OCI-LY1 (cell line): Measurements from ENCODE around the gene BPIFA3.

Source experiments
- H2AFZ ChIP-seq: fragments of 200-600 bp; sonication (generic), shearing (Covaris generic); 2 replicates; pipeline ENCODE4 v1.6.0; 2014; ENCODE audit warnings: antibody characterized with exemption, mild to moderate bottlenecking, low read length
- H3F3A ChIP-seq: fragments of 200-600 bp; sonication (generic), shearing (Covaris generic); 2 replicates; pipeline ENCODE4 v1.6.0; 2014; ENCODE audit warnings: mild to moderate bottlenecking, antibody characterized with exemption, low read length, moderate library complexity; ENCODE audit not compliant: insufficient read depth
- H3K27ac ChIP-seq: fragments of 200-600 bp; sonication (generic); 2 replicates; pipeline ENCODE4 v1.5.1; 2014; ENCODE audit warnings: low read length, mixed run types, mild to moderate bottlenecking, low read depth; ENCODE audit not compliant: poor library complexity, severe bottlenecking
- H3K27me3 ChIP-seq: fragments of 200-600 bp; sonication (generic); 2 replicates; pipeline ENCODE4 v1.6.0; 2014; ENCODE audit warnings: antibody characterized with exemption, mild to moderate bottlenecking, low read length, moderate library complexity; ENCODE audit not compliant: insufficient read depth
- H3K36me3 ChIP-seq: fragments of 200-600 bp; sonication (generic); 2 replicates; pipeline ENCODE4 v1.6.1; 2014; ENCODE audit warnings: mild to moderate bottlenecking, antibody characterized with exemption, low read length, moderate library complexity, mixed read lengths; ENCODE audit not compliant: insufficient read depth
- H3K4me1 ChIP-seq: fragments of 200-600 bp; sonication (generic); 2 replicates; pipeline ENCODE4 v1.5.1; 2014; ENCODE audit warnings: mild to moderate bottlenecking, low read length, moderate library complexity; ENCODE audit not compliant: insufficient read depth, severe bottlenecking
- H3K4me2 ChIP-seq: fragments of 200-600 bp; sonication (generic), shearing (Covaris generic); 2 replicates; pipeline ENCODE4 v1.6.1; 2014; ENCODE audit warnings: low read length
- H3K4me3 ChIP-seq: fragments of 200-600 bp; sonication (generic); 2 replicates; pipeline ENCODE4 v1.5.1; 2014; ENCODE audit warnings: low read length, low read depth, mild to moderate bottlenecking, mixed read lengths; ENCODE audit not compliant: poor library complexity, severe bottlenecking
- H3K79me2 ChIP-seq: fragments of 200-600 bp; shearing (Covaris generic); 2 replicates; pipeline ENCODE4 v1.6.1; 2016; ENCODE audit warnings: mixed run types, low read length, mixed read lengths; ENCODE audit not compliant: insufficient read depth
- H3K9ac ChIP-seq: fragments of 200-600 bp; sonication (generic), shearing (Covaris generic); 2 replicates; pipeline ENCODE4 v1.6.1; 2014; ENCODE audit warnings: mild to moderate bottlenecking, low read length, mixed read lengths
- H3K9me2 ChIP-seq: fragments of 200-600 bp; sonication (generic), shearing (Covaris generic); 2 replicates; pipeline ENCODE4 v1.6.1; 2014; ENCODE audit warnings: low read depth, mild to moderate bottlenecking, low read length, mixed read lengths
- H3K9me3 ChIP-seq: fragments of 200-600 bp; shearing (Covaris generic); 2 replicates; pipeline ENCODE4 v1.6.1; 2014; ENCODE audit warnings: low read length, mixed read lengths
- H4K20me1 ChIP-seq: fragments of 200-600 bp; sonication (generic), shearing (Covaris generic); 2 replicates; pipeline ENCODE4 v1.6.0; 2016; ENCODE audit warnings: mild to moderate bottlenecking, low read length; ENCODE audit not compliant: insufficient read depth
- EZH2 ChIP-seq: fragments of 200-600 bp; sonication (generic), shearing (Covaris generic); IDR thresholded peaks from 2 replicates; pipeline ENCODE4 v1.8.0; 2017; ENCODE audit warnings: borderline replicate concordance, mixed run types, mild to moderate bottlenecking, antibody characterized with exemption, low read length, moderate library complexity, mixed read lengths
- TF ChIP-seq, protein P1 (sequence below): fragments of 200-600 bp; sonication (generic), shearing (Covaris generic); IDR thresholded peaks from 2 replicates; pipeline ENCODE4 v1.5.1; 2017; ENCODE audit warnings: mild to moderate bottlenecking, antibody characterized with exemption, low read length, moderate library complexity, mixed read lengths

Gene BPIFA3

DNA sequence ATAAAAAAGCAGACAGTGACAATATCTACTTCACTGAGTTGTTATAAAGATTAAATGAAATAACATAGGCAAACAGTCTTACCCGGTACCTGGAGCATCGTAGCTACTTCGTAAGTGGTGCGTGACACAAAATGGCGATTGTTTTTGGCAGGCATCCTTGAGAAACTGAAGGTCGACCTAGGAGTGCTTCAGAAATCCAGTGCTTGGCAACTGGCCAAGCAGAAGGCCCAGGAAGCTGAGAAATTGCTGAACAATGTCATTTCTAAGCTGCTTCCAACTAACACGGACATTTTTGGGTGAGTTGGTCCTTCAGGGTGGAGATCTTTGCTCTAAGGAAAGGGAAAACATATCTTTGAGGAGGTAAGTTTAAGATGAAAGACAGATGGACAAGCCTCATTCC, 44.4 kb upstream of the BPIFA3 start:
- Histone ChIP-seq H3K4me1 (no peaks in the 10 kb centered on the region), H3K36me3 (no peaks in the 10 kb centered on the region), H3K9me2 (no peaks in the 10 kb centered on the region), H3K27me3 (no peaks in the 10 kb centered on the region), H3K4me3 (no peak overlapping the region), H3K27ac (no peak overlapping the region), H3K4me2 (no peak overlapping the region), H2AFZ (no peak overlapping the region), H3K79me2 (no peaks in the 10 kb centered on the region), H3K9ac (no peak overlapping the region), H4K20me1 (no peaks in the 10 kb centered on the region), H3F3A (no peaks in the 10 kb centered on the region), H3K9me3 (no peaks in the 10 kb centered on the region)
- no peak for TF ChIP-seq EZH2
- TF ChIP-seq, protein P1, sequence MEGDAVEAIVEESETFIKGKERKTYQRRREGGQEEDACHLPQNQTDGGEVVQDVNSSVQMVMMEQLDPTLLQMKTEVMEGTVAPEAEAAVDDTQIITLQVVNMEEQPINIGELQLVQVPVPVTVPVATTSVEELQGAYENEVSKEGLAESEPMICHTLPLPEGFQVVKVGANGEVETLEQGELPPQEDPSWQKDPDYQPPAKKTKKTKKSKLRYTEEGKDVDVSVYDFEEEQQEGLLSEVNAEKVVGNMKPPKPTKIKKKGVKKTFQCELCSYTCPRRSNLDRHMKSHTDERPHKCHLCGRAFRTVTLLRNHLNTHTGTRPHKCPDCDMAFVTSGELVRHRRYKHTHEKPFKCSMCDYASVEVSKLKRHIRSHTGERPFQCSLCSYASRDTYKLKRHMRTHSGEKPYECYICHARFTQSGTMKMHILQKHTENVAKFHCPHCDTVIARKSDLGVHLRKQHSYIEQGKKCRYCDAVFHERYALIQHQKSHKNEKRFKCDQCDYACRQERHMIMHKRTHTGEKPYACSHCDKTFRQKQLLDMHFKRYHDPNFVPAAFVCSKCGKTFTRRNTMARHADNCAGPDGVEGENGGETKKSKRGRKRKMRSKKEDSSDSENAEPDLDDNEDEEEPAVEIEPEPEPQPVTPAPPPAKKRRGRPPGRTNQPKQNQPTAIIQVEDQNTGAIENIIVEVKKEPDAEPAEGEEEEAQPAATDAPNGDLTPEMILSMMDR = no peak

DNA sequence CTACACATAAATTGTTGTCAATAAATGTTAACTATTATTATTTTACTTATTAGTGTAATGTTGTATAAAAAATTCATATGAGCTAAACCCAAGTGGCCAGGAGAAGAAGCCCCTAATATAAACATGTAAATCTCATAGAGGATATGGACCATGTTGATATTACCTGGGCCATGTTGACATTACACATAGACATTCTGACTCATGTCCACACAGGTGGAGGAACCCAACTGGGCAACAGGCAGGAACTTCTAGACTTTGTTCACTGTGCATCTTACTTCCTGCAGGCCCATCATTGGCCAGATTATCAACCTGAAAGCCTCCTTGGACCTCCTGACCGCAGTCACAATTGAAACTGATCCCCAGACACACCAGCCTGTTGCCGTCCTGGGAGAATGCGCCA, 42.0 kb upstream of the BPIFA3 start:
- no peaks in the 10 kb centered on the region for H3K9me2 ChIP-seq
- H3K36me3 ChIP-seq = no peaks in the 10 kb centered on the region
- H3F3A ChIP-seq = no peaks in the 10 kb centered on the region
- no peak overlapping the region for H3K27ac ChIP-seq
- no peak overlapping the region for H2AFZ ChIP-seq
- H3K4me1 ChIP-seq = no peaks in the 10 kb centered on the region
- no peak overlapping the region for H3K4me3 ChIP-seq
- no peak overlapping the region for H3K4me2 ChIP-seq
- H3K9ac ChIP-seq = no peak overlapping the region
- no peaks in the 10 kb centered on the region for H3K27me3 ChIP-seq
- H4K20me1 ChIP-seq = no peaks in the 10 kb centered on the region
- TF ChIP-seq, protein P1 = no peak
- TF ChIP-seq EZH2 = no peak
- no peaks in the 10 kb centered on the region for H3K9me3 ChIP-seq
- no peaks in the 10 kb centered on the region for H3K79me2 ChIP-seq

DNA sequence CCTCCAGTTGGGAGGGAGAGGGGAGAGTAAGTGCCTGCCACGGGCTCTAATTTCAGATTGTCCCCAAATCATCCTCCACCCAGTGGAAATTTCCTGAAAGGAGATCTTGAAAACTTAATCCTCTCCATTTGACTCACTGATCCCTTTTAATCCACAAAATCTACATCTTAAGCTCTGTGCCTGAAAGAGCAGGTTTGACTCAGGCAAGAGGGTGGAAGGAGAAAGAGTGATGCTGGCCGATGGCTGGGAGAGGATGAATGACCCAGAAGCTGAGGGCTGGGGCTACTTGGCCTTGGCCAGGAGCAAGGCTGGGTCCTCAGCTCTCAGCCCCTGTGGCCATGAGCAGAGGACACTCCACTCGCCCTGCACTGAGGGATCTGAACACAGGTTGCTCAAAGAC, 41.1 kb upstream of the BPIFA3 start:
- H3K27me3 ChIP-seq = no peaks in the 10 kb centered on the region
- H3K27ac ChIP-seq = no peak overlapping the region
- TF ChIP-seq EZH2 = no peak
- TF ChIP-seq, protein P1 = no peak
- no peak overlapping the region for H3K4me2 ChIP-seq
- H3K9me3 ChIP-seq = no peaks in the 10 kb centered on the region
- H3K9ac ChIP-seq = no peak overlapping the region
- H3K36me3 ChIP-seq = no peaks in the 10 kb centered on the region
- H4K20me1 ChIP-seq = no peaks in the 10 kb centered on the region
- H3F3A ChIP-seq = no peaks in the 10 kb centered on the region
- no peak overlapping the region for H3K4me3 ChIP-seq
- no peak overlapping the region for H2AFZ ChIP-seq
- H3K9me2 ChIP-seq = no peaks in the 10 kb centered on the region
- H3K4me1 ChIP-seq = no peaks in the 10 kb centered on the region
- no peaks in the 10 kb centered on the region for H3K79me2 ChIP-seq
